A549 (cell line): Measurements from ENCODE around the gene KCNJ6. TPM values are rescaled to one million over a fixed set of nuclear protein-coding genes. Genes with fewer than 3 reads are reported as not detected.

Experiments used
- ATAC-seq, 2 experiments: fragments of 200-7000 bp in 1 of 2; fragments of >200 bp in 1 of 2; cut with Nextera tagmentation in 1 of 2; cut with Tn5 transposase in 1 of 2; 3 replicates each; pipeline versions ENCODE4 v1.8.0 to v1.9.1; 2018 to 2020; ENCODE audit warnings: mild to moderate bottlenecking in 1 of 2, moderate library complexity in 1 of 2
- CTCF ChIA-PET: fragments of 300-600 bp; sonication (Branson Sonifier 250); formaldehyde crosslinking; extraction: SDS; loops from one replicate; lab custom pipeline; 2021; ENCODE audit warnings: antibody characterized with exemption, inconsistent platforms; lab: Yijun Ruan, JAX
- POLR2A ChIA-PET: fragments of 350-600 bp; formaldehyde crosslinking; extraction: SDS; loops from one replicate; lab custom pipeline; 2021; ENCODE audit warnings: antibody characterized with exemption, inconsistent platforms; lab: Yijun Ruan, JAX
- DNase-seq, 2 experiments: peaks; one replicate each; pipeline versions ENCODE4 v3.0.0 to v3.0.0-alpha.2; 2011 to 2016; ENCODE audit warnings: low read depth in 1 of 2, low spot score in 1 of 2
- FAIRE-seq: peaks from 2 replicates; lab custom pipeline; 2011; peaks lifted over from hg19 to GRCh38; lab: Jason Lieb, UNC
- H3K27ac ChIP-seq, 2 experiments: fragments of >200 bp; sonication (Bioruptor Twin); formaldehyde crosslinking; 3 replicates each; pipeline ENCODE4 v1.5.1; 2016 to 2017
- H3K4me1 ChIP-seq: fragments of >200 bp; sonication (Bioruptor Twin); formaldehyde crosslinking; 3 replicates; pipeline ENCODE4 v1.6.1; 2016
- H3K4me2 ChIP-seq: fragments of >200 bp; sonication (Bioruptor Twin); formaldehyde crosslinking; 3 replicates; pipeline ENCODE4 v1.6.1; 2016
- H3K4me3 ChIP-seq: fragments of >200 bp; sonication (Bioruptor Twin); formaldehyde crosslinking; 3 replicates; pipeline ENCODE4 v1.5.1; 2016
- H3K9me3 ChIP-seq: fragments of >200 bp; sonication (Bioruptor Twin); formaldehyde crosslinking; 3 replicates; pipeline ENCODE4 v1.6.1; 2016
- BHLHE40 ChIP-seq: IDR thresholded peaks from 2 replicates; pipeline ENCODE4 v1.6.1; 2012; ENCODE audit warnings: low read depth, low read length, inconsistent platforms
- CBX2 ChIP-seq: fragments of 200-600 bp; sonication (generic); IDR thresholded peaks from 2 replicates; pipeline ENCODE4 v1.6.1; 2016; ENCODE audit warnings: low read depth, mild to moderate bottlenecking, borderline replicate concordance
- CEBPB ChIP-seq, 2 experiments: fragments of >200 bp in 1 of 2; sonication (Bioruptor Twin) in 1 of 2; formaldehyde crosslinking in 1 of 2; IDR thresholded peaks; 2 replicates each; pipeline ENCODE4 v1.6.1; 2012 to 2016
- CHD2 ChIP-seq: fragments of 150-350 bp; IDR thresholded peaks from 2 replicates; pipeline ENCODE4 v1.6.1; 2014; ENCODE audit warnings: low read length; ENCODE audit not compliant: partially characterized antibody
- EP300 ChIP-seq, 2 experiments: fragments of >200 bp; sonication (Bioruptor Twin); formaldehyde crosslinking; IDR thresholded peaks; 2 replicates in 1 of 2; 3 replicates in 1 of 2; pipeline ENCODE4 v1.6.1; 2016 to 2017
- ESRRA ChIP-seq: fragments of 150-350 bp; IDR thresholded peaks from 2 replicates; pipeline ENCODE4 v1.6.1; 2014; ENCODE audit warnings: mild to moderate bottlenecking, low read length, borderline replicate concordance
- FOSB ChIP-seq: fragments of 250-450 bp; sonication (Bioruptor Pico); IDR thresholded peaks from 2 replicates; pipeline ENCODE4 v1.5.0; 2020; ENCODE audit warnings: mild to moderate bottlenecking, moderate library complexity
- HDAC2 ChIP-seq: fragments of 200-600 bp; sonication (generic); IDR thresholded peaks from 2 replicates; pipeline ENCODE4 v1.6.1; 2016
- HOXA7 ChIP-seq: fragments of 250-450 bp; sonication (Bioruptor Pico); IDR thresholded peaks from 2 replicates; pipeline ENCODE4 v1.5.0; 2020; ENCODE audit warnings: mild to moderate bottlenecking, moderate library complexity
- HOXB5 ChIP-seq: fragments of 250-450 bp; sonication (Bioruptor Pico); IDR thresholded peaks from 2 replicates; pipeline ENCODE4 v1.5.0; 2020; ENCODE audit warnings: mild to moderate bottlenecking, moderate library complexity
- JUN ChIP-seq, 2 experiments: fragments of >200 bp; sonication (Bioruptor Twin); formaldehyde crosslinking; IDR thresholded peaks; 2 replicates in 1 of 2; 3 replicates in 1 of 2; pipeline ENCODE4 v1.6.1; 2016 to 2017
- JUNB ChIP-seq: fragments of >200 bp; sonication (Bioruptor Twin); formaldehyde crosslinking; IDR thresholded peaks from 2 replicates; pipeline ENCODE4 v1.6.1; 2016
- MAZ ChIP-seq: fragments of 150-350 bp; IDR thresholded peaks from 2 replicates; pipeline ENCODE4 v1.6.1; 2014; ENCODE audit warnings: antibody characterized with exemption, low read depth, low read length, borderline replicate concordance
- MYC ChIP-seq: IDR thresholded peaks from 2 replicates; pipeline ENCODE4 v1.6.1; 2012; ENCODE audit warnings: mild to moderate bottlenecking, inconsistent platforms, low read length, improper control_type of control experiment, borderline replicate concordance
- NFE2L2 ChIP-seq: fragments of 150-350 bp; conservative IDR thresholded peaks from 2 replicates; pipeline ENCODE4 v1.6.1; 2014; ENCODE audit warnings: low read length
- NPAS2 ChIP-seq: fragments of 250-450 bp; sonication (Bioruptor Pico); IDR thresholded peaks from 2 replicates; pipeline ENCODE4 v1.8.0; 2022; ENCODE audit warnings: mild to moderate bottlenecking, moderate library complexity, borderline replicate concordance
- NR3C1 ChIP-seq: fragments of >200 bp; sonication (Bioruptor Twin); formaldehyde crosslinking; IDR thresholded peaks from 3 replicates; pipeline ENCODE4 v1.6.1; 2017
- SMC3 ChIP-seq: fragments of >200 bp; sonication (Bioruptor Twin); formaldehyde crosslinking; IDR thresholded peaks from 3 replicates; pipeline ENCODE4 v1.6.1; 2018; ENCODE audit warnings: inconsistent platforms
- SREBF2 ChIP-seq: fragments of 450-650 bp; IDR thresholded peaks from 2 replicates; pipeline ENCODE4 v1.6.1; 2014; ENCODE audit warnings: mild to moderate bottlenecking, moderate library complexity
- TP53 ChIP-seq: fragments of 250-450 bp; sonication (Bioruptor Pico); IDR thresholded peaks from 2 replicates; pipeline ENCODE4 v1.5.0; 2021; ENCODE audit warnings: mild to moderate bottlenecking, moderate library complexity
- ZFP36 ChIP-seq: fragments of 450-650 bp; IDR thresholded peaks from 2 replicates; pipeline ENCODE4 v1.6.1; 2014; ENCODE audit warnings: borderline replicate concordance; ENCODE audit not compliant: partially characterized antibody
- ZSCAN20 ChIP-seq: fragments of 250-450 bp; sonication (Bioruptor Pico); IDR thresholded peaks from 2 replicates; pipeline ENCODE4 v1.8.0; 2022; ENCODE audit warnings: mild to moderate bottlenecking, moderate library complexity
- WGBS: methylation state at CpG from one replicate; pipeline ENCODE4 v1.1.6; 2017; ENCODE audit errors: missing lambda C conversion rate; 5-methylcytosine and 5-hydroxymethylcytosine counted together
- polyA plus RNA-seq, 4 experiments: library from polyadenylated mRNA; depleted of rRNA in 3 of 4; stranded (reverse); fragments of >200 nt; fragmentation: RNase III in 1 of 4; extraction: RNeasy Plus Mini Kit Qiagen cat#74134 plus additional on column Dnase treatment in 1 of 4; gene quantifications; 2 replicates in 3 of 4; 3 replicates in 1 of 4; pipeline ENCODE4 v1.2.3, GENCODE V29; 2011 to 2017
- TF ChIP-seq, protein P1 (sequence below): fragments of 200-600 bp; sonication (generic); IDR thresholded peaks from 2 replicates; pipeline ENCODE4 v1.6.1; 2016; ENCODE audit warnings: antibody characterized with exemption, mild to moderate bottlenecking, moderate library complexity
- TF ChIP-seq, protein P2 (sequence below): IDR thresholded peaks from 2 replicates; pipeline ENCODE4 v1.6.1; 2012
- TF ChIP-seq, protein P3 (sequence below): fragments of >200 bp; sonication (Bioruptor Twin); formaldehyde crosslinking; IDR thresholded peaks from 2 replicates; pipeline ENCODE4 v1.6.1; 2016
- TF ChIP-seq, protein P4 (sequence below): fragments of 250-450 bp; sonication (Bioruptor Pico); IDR thresholded peaks from 2 replicates; pipeline ENCODE4 v1.5.0; 2020; ENCODE audit warnings: low read depth, mild to moderate bottlenecking, moderate library complexity
- TF ChIP-seq, protein P5 (sequence below): fragments of 150-350 bp; IDR thresholded peaks from 2 replicates; pipeline ENCODE4 v1.6.1; 2014; ENCODE audit warnings: low read depth, mild to moderate bottlenecking, low read length

KCNJ6 gene
- polyA plus RNA-seq, 2 of the 4 experiments (the other 2 are of a cell fraction), result 0.68 to 1.4 TPM

DNA sequence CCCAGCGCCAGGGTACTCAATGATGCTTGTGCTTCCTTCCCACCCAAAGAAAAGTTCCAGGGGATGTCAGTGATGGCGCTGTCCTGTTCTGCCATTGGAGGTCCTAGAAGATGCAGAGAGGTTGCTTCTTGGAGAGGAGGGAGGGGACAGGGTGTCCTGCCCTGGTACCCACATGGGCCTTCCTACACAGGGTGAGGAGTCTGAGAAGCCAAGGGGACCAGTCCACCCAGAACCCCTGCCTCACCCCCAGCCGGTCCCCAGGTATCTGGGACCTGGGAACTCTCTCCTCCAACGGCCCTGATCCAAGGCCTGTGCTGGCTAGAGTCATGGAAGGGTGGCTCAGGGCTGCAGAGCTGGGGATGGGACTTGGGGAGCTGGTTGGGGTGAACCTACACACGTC is 259.4 kb downstream of the KCNJ6 start:
- DNase-seq, result no peak
- ChIA-PET CTCF (interaction anchor here (0.9 to 5.9 kb wide), 2 partner anchors 19 to 21 kb away, joined by 3 to 33 read pairs; no protein-coding TSS in a partner anchor), POLR2A (no interaction called here)
- 83% methylated on average over 2 of the region's 5 CpGs for WGBS
- Histone ChIP-seq H3K4me3 (no peak overlapping the region), H3K4me2 (no peak overlapping the region), H3K27ac (peak overlapping the region; percentile 35 to 75; a peak in 2 of 6 replicates), H3K4me1 (peaks cover 24% of the 10 kb centered on the region), H3K9me3 (no peaks in the 10 kb centered on the region)
- no peak for TF ChIP-seq JUN (IDR thresholded peaks at IDR 0.05)
- TF ChIP-seq, protein P1, sequence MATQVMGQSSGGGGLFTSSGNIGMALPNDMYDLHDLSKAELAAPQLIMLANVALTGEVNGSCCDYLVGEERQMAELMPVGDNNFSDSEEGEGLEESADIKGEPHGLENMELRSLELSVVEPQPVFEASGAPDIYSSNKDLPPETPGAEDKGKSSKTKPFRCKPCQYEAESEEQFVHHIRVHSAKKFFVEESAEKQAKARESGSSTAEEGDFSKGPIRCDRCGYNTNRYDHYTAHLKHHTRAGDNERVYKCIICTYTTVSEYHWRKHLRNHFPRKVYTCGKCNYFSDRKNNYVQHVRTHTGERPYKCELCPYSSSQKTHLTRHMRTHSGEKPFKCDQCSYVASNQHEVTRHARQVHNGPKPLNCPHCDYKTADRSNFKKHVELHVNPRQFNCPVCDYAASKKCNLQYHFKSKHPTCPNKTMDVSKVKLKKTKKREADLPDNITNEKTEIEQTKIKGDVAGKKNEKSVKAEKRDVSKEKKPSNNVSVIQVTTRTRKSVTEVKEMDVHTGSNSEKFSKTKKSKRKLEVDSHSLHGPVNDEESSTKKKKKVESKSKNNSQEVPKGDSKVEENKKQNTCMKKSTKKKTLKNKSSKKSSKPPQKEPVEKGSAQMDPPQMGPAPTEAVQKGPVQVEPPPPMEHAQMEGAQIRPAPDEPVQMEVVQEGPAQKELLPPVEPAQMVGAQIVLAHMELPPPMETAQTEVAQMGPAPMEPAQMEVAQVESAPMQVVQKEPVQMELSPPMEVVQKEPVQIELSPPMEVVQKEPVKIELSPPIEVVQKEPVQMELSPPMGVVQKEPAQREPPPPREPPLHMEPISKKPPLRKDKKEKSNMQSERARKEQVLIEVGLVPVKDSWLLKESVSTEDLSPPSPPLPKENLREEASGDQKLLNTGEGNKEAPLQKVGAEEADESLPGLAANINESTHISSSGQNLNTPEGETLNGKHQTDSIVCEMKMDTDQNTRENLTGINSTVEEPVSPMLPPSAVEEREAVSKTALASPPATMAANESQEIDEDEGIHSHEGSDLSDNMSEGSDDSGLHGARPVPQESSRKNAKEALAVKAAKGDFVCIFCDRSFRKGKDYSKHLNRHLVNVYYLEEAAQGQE, result no peak
- no peak for TF ChIP-seq TP53 (CRISPR knock-in tag)
- TF ChIP-seq, protein P2, sequence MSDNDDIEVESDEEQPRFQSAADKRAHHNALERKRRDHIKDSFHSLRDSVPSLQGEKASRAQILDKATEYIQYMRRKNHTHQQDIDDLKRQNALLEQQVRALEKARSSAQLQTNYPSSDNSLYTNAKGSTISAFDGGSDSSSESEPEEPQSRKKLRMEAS, result no peak
- TF ChIP-seq, protein P3, sequence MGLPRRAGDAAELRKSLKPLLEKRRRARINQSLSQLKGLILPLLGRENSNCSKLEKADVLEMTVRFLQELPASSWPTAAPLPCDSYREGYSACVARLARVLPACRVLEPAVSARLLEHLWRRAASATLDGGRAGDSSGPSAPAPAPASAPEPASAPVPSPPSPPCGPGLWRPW, result no peak
- no peak for TF ChIP-seq NPAS2 (CRISPR knock-in tag)
- TF ChIP-seq ESRRA, result no peak
- no peak for TF ChIP-seq NR3C1
- no peak for ATAC-seq
- no peak for FAIRE-seq

DNA sequence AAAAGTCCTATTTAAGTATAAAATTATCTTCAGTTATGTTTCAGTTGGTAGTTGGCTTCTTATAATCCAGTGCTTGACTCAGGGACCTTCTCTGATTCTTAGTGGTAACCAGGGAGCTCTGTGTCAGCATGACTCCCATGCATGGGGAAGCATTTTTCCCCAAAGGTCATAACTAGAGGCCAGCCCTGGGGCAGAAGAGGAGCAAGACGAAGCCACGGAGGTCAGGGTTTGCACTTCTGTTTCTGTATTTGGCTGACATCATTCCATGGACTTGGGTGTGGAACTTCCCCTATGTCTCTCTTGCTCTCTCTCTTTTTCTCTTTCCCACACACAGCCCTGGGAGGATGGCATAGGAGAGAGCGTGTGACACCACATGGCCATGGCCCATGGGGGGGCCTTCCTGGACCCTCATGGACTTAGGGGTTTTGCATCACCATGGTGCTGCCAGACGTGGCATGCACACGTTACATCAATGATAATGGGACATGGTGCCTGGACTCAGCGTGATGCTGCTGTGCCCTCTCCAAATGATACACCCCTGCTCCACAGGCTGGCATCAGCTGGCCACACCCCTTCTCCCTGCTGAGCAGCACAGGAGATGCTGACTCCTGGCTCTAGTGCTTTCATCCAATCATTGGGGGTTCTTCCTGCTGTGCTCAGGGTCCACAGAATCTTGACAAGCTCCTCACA is 260.5 kb downstream of the KCNJ6 start:
- no peak for ATAC-seq
- Histone ChIP-seq H3K9me3 (no peaks in the 10 kb centered on the region), H3K27ac (no peak overlapping the region), H3K4me2 (no peak overlapping the region), H3K4me3 (no peak overlapping the region), H3K4me1 (peaks cover 24% of the 10 kb centered on the region)
- no peak for TF ChIP-seq SMC3
- no peak for TF ChIP-seq MYC
- no peak for TF ChIP-seq HDAC2
- no peak for TF ChIP-seq CEBPB (IDR thresholded peaks at IDR 0.05)
- TF ChIP-seq, protein P3, result no peak
- TF ChIP-seq, protein P4, sequence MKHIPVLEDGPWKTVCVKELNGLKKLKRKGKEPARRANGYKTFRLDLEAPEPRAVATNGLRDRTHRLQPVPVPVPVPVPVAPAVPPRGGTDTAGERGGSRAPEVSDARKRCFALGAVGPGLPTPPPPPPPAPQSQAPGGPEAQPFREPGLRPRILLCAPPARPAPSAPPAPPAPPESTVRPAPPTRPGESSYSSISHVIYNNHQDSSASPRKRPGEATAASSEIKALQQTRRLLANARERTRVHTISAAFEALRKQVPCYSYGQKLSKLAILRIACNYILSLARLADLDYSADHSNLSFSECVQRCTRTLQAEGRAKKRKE (CRISPR knock-in tag), result no peak
- no peak for TF ChIP-seq CBX2
- TF ChIP-seq NFE2L2, result no peak
- no peak for TF ChIP-seq EP300 (IDR thresholded peaks at IDR 0.05)
- WGBS, result 87% methylated on average over 3 of the region's 6 CpGs
- ChIA-PET POLR2A (no interaction called here), CTCF (interaction anchor here (0.6 to 5.9 kb wide), 5 partner anchors 15 to 324 kb away, joined by 3 to 33 read pairs (median 3); no protein-coding TSS in a partner anchor)
- FAIRE-seq, result no peak
- DNase-seq, result no peak

DNA sequence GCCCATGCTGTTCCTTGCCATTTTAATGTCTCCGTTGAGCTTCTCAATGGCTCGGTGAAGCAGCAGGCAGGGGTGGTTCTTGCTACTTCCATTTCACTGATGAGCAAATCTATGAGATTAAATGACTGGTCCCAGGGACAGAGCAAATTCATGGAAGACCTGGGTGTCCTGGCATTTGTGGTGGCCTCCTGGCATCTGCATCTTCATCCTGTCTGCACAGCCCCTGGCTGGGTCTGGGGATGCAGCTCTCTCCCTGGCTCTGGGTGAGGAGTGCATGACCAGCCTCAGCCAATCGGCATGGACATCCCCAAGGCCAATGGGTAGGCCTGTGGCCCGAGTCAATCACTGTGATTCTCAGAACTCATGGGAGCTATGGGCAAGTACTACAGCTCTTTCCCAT is 261.7 kb downstream of the KCNJ6 start:
- no peaks in the 10 kb centered on the region for H3K9me3 ChIP-seq
- WGBS, result 84% methylated on average over 4 of the region's 4 CpGs
- peaks cover 19% of the 10 kb centered on the region for H3K4me1 ChIP-seq
- ATAC-seq (no peak), DNase-seq (no peak), FAIRE-seq (no peak)
- ChIA-PET POLR2A (no interaction called here), CTCF (interaction anchor here (1.5 to 5.9 kb wide), 2 partner anchors 13 to 21 kb away, joined by 3 to 33 read pairs; no protein-coding TSS in a partner anchor)
- H3K27ac ChIP-seq, result no peak overlapping the region
- no peak overlapping the region for H3K4me3 ChIP-seq
- no peak overlapping the region for H3K4me2 ChIP-seq
- TF ChIP-seq FOSB (CRISPR knock-in tag) (no peak), TP53 (CRISPR knock-in tag) (no peak), JUNB (no peak), CHD2 (no peak), HOXB5 (no peak), ZFP36 (no peak), ESRRA (no peak), ZSCAN20 (CRISPR knock-in tag) (no peak), CBX2 (no peak), MAZ (no peak), HOXA7 (CRISPR knock-in tag) (no peak), SREBF2 (no peak), BHLHE40 (no peak)
- TF ChIP-seq, protein P3, result no peak
- TF ChIP-seq, protein P5, sequence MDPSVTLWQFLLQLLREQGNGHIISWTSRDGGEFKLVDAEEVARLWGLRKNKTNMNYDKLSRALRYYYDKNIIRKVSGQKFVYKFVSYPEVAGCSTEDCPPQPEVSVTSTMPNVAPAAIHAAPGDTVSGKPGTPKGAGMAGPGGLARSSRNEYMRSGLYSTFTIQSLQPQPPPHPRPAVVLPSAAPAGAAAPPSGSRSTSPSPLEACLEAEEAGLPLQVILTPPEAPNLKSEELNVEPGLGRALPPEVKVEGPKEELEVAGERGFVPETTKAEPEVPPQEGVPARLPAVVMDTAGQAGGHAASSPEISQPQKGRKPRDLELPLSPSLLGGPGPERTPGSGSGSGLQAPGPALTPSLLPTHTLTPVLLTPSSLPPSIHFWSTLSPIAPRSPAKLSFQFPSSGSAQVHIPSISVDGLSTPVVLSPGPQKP, result no peak
